HL-60 (cell line): Measurements from ENCODE around the gene TAP2.
"Not testable (repeated sequence)": the region's sequence is repeated elsewhere in the genome, so short reads cannot be mapped to it uniquely, and the experiment has no call there.

Source experiments
- DNase-seq, 2 experiments: peaks; one replicate each; pipeline ENCODE4 v3.0.0-alpha.2; 2010 to 2020; ENCODE audit warnings: low read depth in 1 of 2, low spot score in 1 of 2
- H3K27ac ChIP-seq: fragments of 250-450 bp; sonication (Bioruptor Pico); replicated peaks from 2 replicates; pipeline ENCODE4 v1.5.1; 2020; ENCODE audit warnings: mild to moderate bottlenecking, moderate library complexity
- H3K27me3 ChIP-seq: fragments of 250-450 bp; sonication (Bioruptor Pico); 2 replicates; pipeline ENCODE4 v1.5.1; 2021; ENCODE audit warnings: mild to moderate bottlenecking, moderate library complexity; ENCODE audit not compliant: insufficient read depth, poor library complexity, severe bottlenecking
- H3K4me3 ChIP-seq: replicated peaks from 2 replicates; pipeline ENCODE4 v1.5.1; 2011; ENCODE audit warnings: mild to moderate bottlenecking, control low read depth, low read length; ENCODE audit not compliant: insufficient read depth
- GABPA ChIP-seq: IDR thresholded peaks from 2 replicates; pipeline ENCODE4 v1.6.1; 2012; ENCODE audit warnings: low read depth
- POLR2AphosphoS5 ChIP-seq: IDR thresholded peaks from 2 replicates; pipeline ENCODE4 v1.6.1; 2012; ENCODE audit warnings: low read depth
- SPI1 ChIP-seq: IDR thresholded peaks from 2 replicates; pipeline ENCODE4 v1.6.1; 2012; ENCODE audit warnings: low read depth, mild to moderate bottlenecking, borderline replicate concordance
- TF ChIP-seq, protein P1 (sequence below): IDR thresholded peaks from one replicate; pipeline ENCODE4 v1.5.1; 2011; ENCODE audit warnings: low read length, control low read depth, inconsistent platforms; ENCODE audit not compliant: insufficient read depth
- TF ChIP-seq, protein P2 (sequence below): IDR thresholded peaks from 2 replicates; pipeline ENCODE4 v1.6.1; 2012; ENCODE audit warnings: low read depth; ENCODE audit not compliant: insufficient replicate concordance

The TAP2 gene

DNA sequence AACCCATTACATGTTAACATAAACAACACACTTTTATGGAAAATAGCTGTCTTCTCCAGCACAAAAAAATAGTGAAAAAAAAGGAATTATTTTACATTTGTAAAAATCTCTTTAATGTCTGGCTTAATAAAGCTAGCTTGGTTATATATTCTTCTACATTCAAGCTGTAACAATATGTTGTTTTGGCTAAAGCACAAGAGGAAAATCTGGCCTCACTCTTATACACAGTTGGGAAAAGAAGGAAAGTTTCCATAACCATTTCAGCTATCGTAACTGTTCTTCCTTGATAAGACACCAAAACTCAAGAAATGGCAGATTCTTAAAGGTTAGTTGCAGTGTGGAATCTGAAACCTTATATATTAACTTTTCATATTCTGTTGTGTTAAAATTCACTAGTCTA, 29.4 kb downstream of the TAP2 start:
- Histone ChIP-seq H3K27me3 (no peaks in the 10 kb centered on the region), H3K4me3 (no peak overlapping the region), H3K27ac (no peak overlapping the region)
- TF ChIP-seq GABPA (no peak), POLR2AphosphoS5 (no peak)
- TF ChIP-seq, protein P1, sequence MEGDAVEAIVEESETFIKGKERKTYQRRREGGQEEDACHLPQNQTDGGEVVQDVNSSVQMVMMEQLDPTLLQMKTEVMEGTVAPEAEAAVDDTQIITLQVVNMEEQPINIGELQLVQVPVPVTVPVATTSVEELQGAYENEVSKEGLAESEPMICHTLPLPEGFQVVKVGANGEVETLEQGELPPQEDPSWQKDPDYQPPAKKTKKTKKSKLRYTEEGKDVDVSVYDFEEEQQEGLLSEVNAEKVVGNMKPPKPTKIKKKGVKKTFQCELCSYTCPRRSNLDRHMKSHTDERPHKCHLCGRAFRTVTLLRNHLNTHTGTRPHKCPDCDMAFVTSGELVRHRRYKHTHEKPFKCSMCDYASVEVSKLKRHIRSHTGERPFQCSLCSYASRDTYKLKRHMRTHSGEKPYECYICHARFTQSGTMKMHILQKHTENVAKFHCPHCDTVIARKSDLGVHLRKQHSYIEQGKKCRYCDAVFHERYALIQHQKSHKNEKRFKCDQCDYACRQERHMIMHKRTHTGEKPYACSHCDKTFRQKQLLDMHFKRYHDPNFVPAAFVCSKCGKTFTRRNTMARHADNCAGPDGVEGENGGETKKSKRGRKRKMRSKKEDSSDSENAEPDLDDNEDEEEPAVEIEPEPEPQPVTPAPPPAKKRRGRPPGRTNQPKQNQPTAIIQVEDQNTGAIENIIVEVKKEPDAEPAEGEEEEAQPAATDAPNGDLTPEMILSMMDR, result no peak
- TF ChIP-seq, protein P2, sequence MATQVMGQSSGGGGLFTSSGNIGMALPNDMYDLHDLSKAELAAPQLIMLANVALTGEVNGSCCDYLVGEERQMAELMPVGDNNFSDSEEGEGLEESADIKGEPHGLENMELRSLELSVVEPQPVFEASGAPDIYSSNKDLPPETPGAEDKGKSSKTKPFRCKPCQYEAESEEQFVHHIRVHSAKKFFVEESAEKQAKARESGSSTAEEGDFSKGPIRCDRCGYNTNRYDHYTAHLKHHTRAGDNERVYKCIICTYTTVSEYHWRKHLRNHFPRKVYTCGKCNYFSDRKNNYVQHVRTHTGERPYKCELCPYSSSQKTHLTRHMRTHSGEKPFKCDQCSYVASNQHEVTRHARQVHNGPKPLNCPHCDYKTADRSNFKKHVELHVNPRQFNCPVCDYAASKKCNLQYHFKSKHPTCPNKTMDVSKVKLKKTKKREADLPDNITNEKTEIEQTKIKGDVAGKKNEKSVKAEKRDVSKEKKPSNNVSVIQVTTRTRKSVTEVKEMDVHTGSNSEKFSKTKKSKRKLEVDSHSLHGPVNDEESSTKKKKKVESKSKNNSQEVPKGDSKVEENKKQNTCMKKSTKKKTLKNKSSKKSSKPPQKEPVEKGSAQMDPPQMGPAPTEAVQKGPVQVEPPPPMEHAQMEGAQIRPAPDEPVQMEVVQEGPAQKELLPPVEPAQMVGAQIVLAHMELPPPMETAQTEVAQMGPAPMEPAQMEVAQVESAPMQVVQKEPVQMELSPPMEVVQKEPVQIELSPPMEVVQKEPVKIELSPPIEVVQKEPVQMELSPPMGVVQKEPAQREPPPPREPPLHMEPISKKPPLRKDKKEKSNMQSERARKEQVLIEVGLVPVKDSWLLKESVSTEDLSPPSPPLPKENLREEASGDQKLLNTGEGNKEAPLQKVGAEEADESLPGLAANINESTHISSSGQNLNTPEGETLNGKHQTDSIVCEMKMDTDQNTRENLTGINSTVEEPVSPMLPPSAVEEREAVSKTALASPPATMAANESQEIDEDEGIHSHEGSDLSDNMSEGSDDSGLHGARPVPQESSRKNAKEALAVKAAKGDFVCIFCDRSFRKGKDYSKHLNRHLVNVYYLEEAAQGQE, result no peak
- DNase-seq, result no peak

DNA sequence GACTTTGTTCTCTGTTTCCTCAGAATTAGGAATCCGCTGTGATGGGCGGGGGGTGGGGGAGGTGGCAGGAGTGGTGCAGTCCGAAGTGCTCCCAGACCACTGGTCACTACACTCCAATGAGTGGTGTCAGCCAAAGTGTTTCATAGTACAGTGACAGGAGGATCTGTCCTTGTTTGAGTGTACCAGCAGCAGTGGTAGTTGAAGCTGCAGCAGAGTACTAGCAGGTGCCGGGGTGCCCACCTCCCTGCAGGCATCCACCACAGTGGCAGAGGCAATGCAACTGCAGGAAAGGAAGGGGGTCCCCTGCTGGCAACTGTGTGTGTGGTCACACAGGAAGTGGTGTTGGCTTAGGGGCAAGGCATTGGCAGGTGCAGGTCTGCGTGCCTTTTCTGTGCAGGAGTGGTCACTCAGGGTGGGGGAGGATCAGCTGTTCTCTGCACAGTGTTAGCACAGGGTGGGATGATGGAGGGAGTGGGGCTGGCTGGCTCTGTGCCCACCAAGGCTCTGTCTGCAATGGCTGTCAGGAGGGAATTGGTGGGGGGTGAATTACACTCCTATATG, 31.4 kb downstream of the TAP2 start:
- Histone ChIP-seq H3K27me3 (peaks cover 5% of the 10 kb centered on the region), H3K4me3 (no peak overlapping the region), H3K27ac (no peak overlapping the region)
- DNase-seq, result no peak
- TF ChIP-seq POLR2AphosphoS5 (no peak), SPI1 (no peak), GABPA (no peak)
- TF ChIP-seq, protein P1, result no peak
- TF ChIP-seq, protein P2, result no peak

DNA sequence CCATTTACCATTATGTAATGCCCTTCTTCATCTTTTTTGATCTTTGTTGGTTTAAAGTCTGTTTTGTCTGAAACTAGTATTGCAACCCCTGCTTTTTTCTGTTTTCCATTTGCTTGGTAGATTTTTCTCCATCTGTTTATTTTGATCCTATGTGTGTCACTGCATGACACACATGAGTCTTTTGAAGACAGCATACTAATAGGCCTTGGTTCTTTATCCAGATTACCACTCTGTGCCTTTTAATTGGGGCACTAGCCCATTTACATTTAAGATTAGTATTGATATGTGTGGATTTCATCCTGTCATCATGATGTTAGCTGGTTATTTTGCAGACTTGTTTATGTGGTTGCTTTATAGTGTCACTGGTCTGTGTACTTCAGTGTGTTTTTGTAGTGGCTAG, 33.1 kb downstream of the TAP2 start:
- not testable (repeated sequence) for DNase-seq, H3K27ac ChIP-seq, H3K4me3 ChIP-seq
- H3K27me3 ChIP-seq, result peaks cover 14% of the 10 kb centered on the region

DNA sequence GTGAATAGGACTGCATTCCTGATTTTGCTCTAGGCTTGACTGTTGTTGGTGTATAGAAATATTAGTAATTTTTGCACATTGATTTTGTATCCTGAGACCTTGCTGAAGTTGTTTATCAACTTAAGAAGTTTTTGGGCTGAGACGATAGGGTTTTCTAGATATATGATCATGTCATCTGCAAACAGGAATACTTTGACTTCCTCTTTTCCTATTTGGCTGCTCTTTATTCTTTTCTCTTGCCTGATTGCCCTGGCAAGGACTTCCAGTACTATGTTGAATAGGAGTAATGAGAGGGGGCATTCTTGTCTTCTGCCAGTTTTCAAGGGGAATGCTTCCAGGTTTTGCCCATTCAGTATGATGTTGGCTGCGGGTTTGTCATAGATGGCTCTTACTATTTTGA, 35.1 kb downstream of the TAP2 start:
- H3K27ac ChIP-seq, result no peak overlapping the region
- H3K27me3 ChIP-seq, result peaks cover 14% of the 10 kb centered on the region
- DNase-seq, result no peak
- TF ChIP-seq GABPA, result no peak
- peak; percentile 61 for TF ChIP-seq SPI1
- no peak overlapping the region for H3K4me3 ChIP-seq

DNA sequence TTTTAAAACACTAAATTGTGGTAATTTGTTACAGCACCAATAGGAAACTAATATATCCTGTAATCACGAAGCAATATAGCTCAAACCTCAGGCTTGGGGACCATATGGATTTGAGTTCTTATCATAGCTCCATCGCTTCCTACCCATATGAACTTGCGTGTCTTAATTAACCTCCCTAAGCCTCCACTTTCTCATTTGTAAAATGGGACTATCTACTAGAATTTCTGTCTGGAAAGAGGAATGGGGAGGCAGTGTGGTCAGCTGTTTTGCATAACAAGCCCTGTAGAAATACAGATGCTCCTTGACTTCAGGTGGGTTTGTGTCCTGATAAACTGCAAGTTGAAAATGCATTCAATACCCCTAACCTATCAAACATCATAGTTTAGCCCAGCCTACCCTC, 38.8 kb downstream of the TAP2 start:
- Histone ChIP-seq H3K27me3 (peaks cover 14% of the 10 kb centered on the region), H3K27ac (no peak overlapping the region), H3K4me3 (no peak overlapping the region)
- TF ChIP-seq SPI1, result no peak
- TF ChIP-seq, protein P1, result no peak
- no peak for DNase-seq
